ENCODE results near the gene PHF19. TPM values are rescaled to one million over a fixed set of nuclear protein-coding genes. Genes with fewer than 3 reads are reported as not detected.

Gene PHF19
- total and polyA plus RNA-seq, 10 of the 15 experiments (the other 5 are each of a cell fraction or from before 2014, with no cell fraction given): 26.0 to 133 (median 87.7) TPM

DNA sequence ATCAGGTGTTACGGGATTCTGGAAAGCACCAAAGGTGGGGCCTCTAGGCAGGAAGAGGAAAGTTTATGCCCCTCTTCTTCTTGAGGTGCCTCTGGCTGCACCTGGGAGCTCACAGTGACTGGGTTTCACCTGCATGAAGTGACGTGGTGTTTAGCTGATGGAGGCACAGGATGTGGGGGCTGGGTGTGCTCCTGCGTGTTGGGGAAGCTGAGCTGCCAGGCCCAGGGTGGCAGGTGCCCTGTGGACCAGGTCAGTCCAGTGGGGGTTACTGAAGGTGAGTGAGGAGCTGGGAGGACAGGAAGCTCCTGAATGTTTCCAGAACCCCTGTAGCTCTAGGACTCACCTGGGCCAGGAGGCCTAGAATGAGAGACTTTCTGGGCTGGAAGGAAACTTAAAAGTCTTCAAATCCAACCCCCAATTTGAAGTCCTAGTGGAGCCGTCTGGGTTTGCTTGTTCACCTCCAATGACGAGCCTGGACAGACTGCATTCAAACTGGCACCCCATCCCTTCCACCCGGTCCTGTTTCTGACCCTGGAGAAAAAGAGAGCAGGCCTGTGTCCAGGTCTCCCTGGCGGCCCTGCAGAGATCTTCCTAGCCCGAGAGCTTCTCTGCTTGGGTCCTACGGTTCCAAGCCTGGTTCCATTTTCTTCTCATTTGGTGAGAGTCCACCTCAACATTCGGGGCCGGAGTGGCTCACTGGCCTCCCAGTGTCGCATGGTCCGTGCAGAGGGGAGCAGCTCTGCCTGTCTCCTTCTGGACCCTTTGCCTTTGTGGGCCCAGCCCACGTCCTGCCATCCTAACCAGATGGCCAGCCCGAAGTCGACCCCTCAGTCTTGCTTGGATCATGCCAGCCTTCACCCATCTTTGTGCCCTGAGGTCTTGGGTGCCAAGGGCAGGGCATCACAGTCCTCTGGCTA, 27.3 kb upstream of the PHF19 start (continued):
- TF ChIP-seq, protein P1, sequence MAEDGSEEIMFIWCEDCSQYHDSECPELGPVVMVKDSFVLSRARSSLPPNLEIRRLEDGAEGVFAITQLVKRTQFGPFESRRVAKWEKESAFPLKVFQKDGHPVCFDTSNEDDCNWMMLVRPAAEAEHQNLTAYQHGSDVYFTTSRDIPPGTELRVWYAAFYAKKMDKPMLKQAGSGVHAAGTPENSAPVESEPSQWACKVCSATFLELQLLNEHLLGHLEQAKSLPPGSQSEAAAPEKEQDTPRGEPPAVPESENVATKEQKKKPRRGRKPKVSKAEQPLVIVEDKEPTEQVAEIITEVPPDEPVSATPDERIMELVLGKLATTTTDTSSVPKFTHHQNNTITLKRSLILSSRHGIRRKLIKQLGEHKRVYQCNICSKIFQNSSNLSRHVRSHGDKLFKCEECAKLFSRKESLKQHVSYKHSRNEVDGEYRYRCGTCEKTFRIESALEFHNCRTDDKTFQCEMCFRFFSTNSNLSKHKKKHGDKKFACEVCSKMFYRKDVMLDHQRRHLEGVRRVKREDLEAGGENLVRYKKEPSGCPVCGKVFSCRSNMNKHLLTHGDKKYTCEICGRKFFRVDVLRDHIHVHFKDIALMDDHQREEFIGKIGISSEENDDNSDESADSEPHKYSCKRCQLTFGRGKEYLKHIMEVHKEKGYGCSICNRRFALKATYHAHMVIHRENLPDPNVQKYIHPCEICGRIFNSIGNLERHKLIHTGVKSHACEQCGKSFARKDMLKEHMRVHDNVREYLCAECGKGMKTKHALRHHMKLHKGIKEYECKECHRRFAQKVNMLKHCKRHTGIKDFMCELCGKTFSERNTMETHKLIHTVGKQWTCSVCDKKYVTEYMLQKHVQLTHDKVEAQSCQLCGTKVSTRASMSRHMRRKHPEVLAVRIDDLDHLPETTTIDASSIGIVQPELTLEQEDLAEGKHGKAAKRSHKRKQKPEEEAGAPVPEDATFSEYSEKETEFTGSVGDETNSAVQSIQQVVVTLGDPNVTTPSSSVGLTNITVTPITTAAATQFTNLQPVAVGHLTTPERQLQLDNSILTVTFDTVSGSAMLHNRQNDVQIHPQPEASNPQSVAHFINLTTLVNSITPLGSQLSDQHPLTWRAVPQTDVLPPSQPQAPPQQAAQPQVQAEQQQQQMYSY (CRISPR knock-in tag; IDR thresholded peaks at IDR 0.05): no peak
- TF ChIP-seq POLR2AphosphoS2 (IDR thresholded peaks at IDR 0.05; ENCODE audit: low read depth, low read length): peak; percentile 42
- TF ChIP-seq, protein P2, sequence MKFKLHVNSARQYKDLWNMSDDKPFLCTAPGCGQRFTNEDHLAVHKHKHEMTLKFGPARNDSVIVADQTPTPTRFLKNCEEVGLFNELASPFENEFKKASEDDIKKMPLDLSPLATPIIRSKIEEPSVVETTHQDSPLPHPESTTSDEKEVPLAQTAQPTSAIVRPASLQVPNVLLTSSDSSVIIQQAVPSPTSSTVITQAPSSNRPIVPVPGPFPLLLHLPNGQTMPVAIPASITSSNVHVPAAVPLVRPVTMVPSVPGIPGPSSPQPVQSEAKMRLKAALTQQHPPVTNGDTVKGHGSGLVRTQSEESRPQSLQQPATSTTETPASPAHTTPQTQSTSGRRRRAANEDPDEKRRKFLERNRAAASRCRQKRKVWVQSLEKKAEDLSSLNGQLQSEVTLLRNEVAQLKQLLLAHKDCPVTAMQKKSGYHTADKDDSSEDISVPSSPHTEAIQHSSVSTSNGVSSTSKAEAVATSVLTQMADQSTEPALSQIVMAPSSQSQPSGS (IDR thresholded peaks at IDR 0.05; ENCODE audit: low read length): 0 out of 2 replicates have a peak, but pooled peaks have one; percentile 5
- TF ChIP-seq, protein P3, sequence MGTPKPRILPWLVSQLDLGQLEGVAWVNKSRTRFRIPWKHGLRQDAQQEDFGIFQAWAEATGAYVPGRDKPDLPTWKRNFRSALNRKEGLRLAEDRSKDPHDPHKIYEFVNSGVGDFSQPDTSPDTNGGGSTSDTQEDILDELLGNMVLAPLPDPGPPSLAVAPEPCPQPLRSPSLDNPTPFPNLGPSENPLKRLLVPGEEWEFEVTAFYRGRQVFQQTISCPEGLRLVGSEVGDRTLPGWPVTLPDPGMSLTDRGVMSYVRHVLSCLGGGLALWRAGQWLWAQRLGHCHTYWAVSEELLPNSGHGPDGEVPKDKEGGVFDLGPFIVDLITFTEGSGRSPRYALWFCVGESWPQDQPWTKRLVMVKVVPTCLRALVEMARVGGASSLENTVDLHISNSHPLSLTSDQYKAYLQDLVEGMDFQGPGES (IDR thresholded peaks at IDR 0.05): no peak
- no peak for TF ChIP-seq CBFB (IDR thresholded peaks at IDR 0.05; ENCODE audit: low read depth)
- TF ChIP-seq, protein P4, sequence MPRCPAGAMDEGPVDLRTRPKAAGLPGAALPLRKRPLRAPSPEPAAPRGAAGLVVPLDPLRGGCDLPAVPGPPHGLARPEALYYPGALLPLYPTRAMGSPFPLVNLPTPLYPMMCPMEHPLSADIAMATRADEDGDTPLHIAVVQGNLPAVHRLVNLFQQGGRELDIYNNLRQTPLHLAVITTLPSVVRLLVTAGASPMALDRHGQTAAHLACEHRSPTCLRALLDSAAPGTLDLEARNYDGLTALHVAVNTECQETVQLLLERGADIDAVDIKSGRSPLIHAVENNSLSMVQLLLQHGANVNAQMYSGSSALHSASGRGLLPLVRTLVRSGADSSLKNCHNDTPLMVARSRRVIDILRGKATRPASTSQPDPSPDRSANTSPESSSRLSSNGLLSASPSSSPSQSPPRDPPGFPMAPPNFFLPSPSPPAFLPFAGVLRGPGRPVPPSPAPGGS (IDR thresholded peaks at IDR 0.05; ENCODE audit: borderline replicate concordance, insufficient read depth, low read depth, low read length, poor library complexity, severe bottlenecking): no peak
- TF ChIP-seq YY1 (IDR thresholded peaks at IDR 0.05; ENCODE audit: low read depth, low read length): no peak
- TF ChIP-seq ZNF622 (IDR thresholded peaks at IDR 0.05): no peak
- no peak for TF ChIP-seq TBL1XR1 (IDR thresholded peaks at IDR 0.05; ENCODE audit: low read depth, low read length)
- TF ChIP-seq, protein P5, sequence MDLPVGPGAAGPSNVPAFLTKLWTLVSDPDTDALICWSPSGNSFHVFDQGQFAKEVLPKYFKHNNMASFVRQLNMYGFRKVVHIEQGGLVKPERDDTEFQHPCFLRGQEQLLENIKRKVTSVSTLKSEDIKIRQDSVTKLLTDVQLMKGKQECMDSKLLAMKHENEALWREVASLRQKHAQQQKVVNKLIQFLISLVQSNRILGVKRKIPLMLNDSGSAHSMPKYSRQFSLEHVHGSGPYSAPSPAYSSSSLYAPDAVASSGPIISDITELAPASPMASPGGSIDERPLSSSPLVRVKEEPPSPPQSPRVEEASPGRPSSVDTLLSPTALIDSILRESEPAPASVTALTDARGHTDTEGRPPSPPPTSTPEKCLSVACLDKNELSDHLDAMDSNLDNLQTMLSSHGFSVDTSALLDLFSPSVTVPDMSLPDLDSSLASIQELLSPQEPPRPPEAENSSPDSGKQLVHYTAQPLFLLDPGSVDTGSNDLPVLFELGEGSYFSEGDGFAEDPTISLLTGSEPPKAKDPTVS (IDR thresholded peaks at IDR 0.05; ENCODE audit: low read depth, low read length): no peak

All from GM12878 (cell line).